Neural cell (in vitro differentiated cells): ENCODE measurements around the gene SERTAD2. TPM values are rescaled to one million over a fixed set of nuclear protein-coding genes. Genes with fewer than 3 reads are reported as not detected.

ENCODE experiments used
- H2AFZ ChIP-seq: fragments of 200-600, 300-800 bp; sonication (generic), shearing (Covaris generic); 2 replicates; pipeline ENCODE4 v1.6.0; 2014; ENCODE audit warnings: low read depth, mild to moderate bottlenecking, antibody characterized with exemption, low read length, moderate library complexity
- H3F3A ChIP-seq: fragments of 200-600 bp; shearing (Covaris generic); 2 replicates; pipeline ENCODE4 v1.6.1; 2016; ENCODE audit warnings: mild to moderate bottlenecking, moderate library complexity, mixed read lengths, antibody characterized with exemption, low read length; ENCODE audit not compliant: insufficient read depth, poor library complexity, severe bottlenecking
- H3K27ac ChIP-seq: fragments of 200-600, 300-800 bp; sonication (generic), shearing (Covaris generic); 2 replicates; pipeline ENCODE4 v1.5.1; 2014; ENCODE audit warnings: mild to moderate bottlenecking, low read length, moderate library complexity
- H3K27me3 ChIP-seq: fragments of 300-800, 200-600 bp; sonication (generic), shearing (Covaris generic); 2 replicates; pipeline ENCODE4 v1.6.0; 2014; ENCODE audit warnings: mild to moderate bottlenecking, low read depth, low read length, moderate library complexity; ENCODE audit not compliant: insufficient read depth
- H3K36me3 ChIP-seq: fragments of 300-800, 200-600 bp; sonication (generic), shearing (Covaris generic); 2 replicates; pipeline ENCODE4 v1.5.1; 2014; ENCODE audit warnings: mild to moderate bottlenecking, antibody characterized with exemption, low read length, moderate library complexity; ENCODE audit not compliant: insufficient read depth
- H3K4me2 ChIP-seq: fragments of 300-800, 200-600 bp; sonication (generic), shearing (Covaris generic); 2 replicates; pipeline ENCODE4 v1.6.0; 2014; ENCODE audit warnings: mild to moderate bottlenecking, low read length
- H3K4me3 ChIP-seq: fragments of 300-800, 200-600 bp; sonication (generic), shearing (Covaris generic); 2 replicates; pipeline ENCODE4 v1.5.1; 2014; ENCODE audit warnings: mild to moderate bottlenecking, low read length, moderate library complexity
- H3K79me2 ChIP-seq: fragments of 200-600 bp; shearing (Covaris generic); replicated peaks from 2 replicates; pipeline ENCODE4 v1.6.0; 2014; ENCODE audit warnings: mild to moderate bottlenecking, low read length, moderate library complexity; ENCODE audit not compliant: insufficient read depth
- H3K9ac ChIP-seq: fragments of 300-800, 200-600 bp; sonication (generic), shearing (Covaris generic); 2 replicates; pipeline ENCODE4 v1.6.1; 2016; ENCODE audit warnings: mild to moderate bottlenecking, low read length, mixed read lengths
- H3K9me2 ChIP-seq: fragments of 200-600 bp; shearing (Covaris generic); 2 replicates; pipeline ENCODE4 v1.6.1; 2016; ENCODE audit warnings: mild to moderate bottlenecking, low read length, mixed read lengths; ENCODE audit not compliant: insufficient read depth
- H3K9me3 ChIP-seq: fragments of 200-600, 300-800 bp; sonication (generic), shearing (Covaris generic); 2 replicates; pipeline ENCODE4 v1.6.1; 2016; ENCODE audit warnings: mild to moderate bottlenecking, mixed run types, low read length, moderate library complexity, mixed read lengths
- H4K20me1 ChIP-seq: fragments of 200-600 bp; shearing (Covaris generic); 2 replicates; pipeline ENCODE4 v1.6.1; 2016; ENCODE audit warnings: mild to moderate bottlenecking, mixed run types; ENCODE audit not compliant: insufficient read depth
- EP300 ChIP-seq: fragments of 450-650 bp; conservative IDR thresholded peaks from 2 replicates; pipeline ENCODE4 v1.6.1; 2014; ENCODE audit warnings: antibody characterized with exemption, mild to moderate bottlenecking, moderate library complexity; ENCODE audit not compliant: poor library complexity, severe bottlenecking
- EZH2 ChIP-seq: fragments of 200-600, 300-800 bp; shearing (Covaris generic), sonication (generic); IDR thresholded peaks from 2 replicates; pipeline ENCODE4 v1.6.1; 2014; ENCODE audit warnings: antibody characterized with exemption, low read length, borderline replicate concordance, mild to moderate bottlenecking; ENCODE audit not compliant: insufficient read depth, poor library complexity, severe bottlenecking
- MXI1 ChIP-seq: fragments of 450-650 bp; conservative IDR thresholded peaks from 2 replicates; pipeline ENCODE4 v1.6.1; 2014; ENCODE audit warnings: antibody characterized with exemption, mild to moderate bottlenecking; ENCODE audit not compliant: poor library complexity, severe bottlenecking
- POLR2AphosphoS5 ChIP-seq: IDR thresholded peaks from 2 replicates; pipeline ENCODE4 v1.6.1; 2012
- RAD21 ChIP-seq: fragments of 450-650 bp; conservative IDR thresholded peaks from 2 replicates; pipeline ENCODE4 v1.6.1; 2014; ENCODE audit warnings: antibody characterized with exemption, mild to moderate bottlenecking, moderate library complexity
- SMC3 ChIP-seq: fragments of 450-650 bp; conservative IDR thresholded peaks from 2 replicates; pipeline ENCODE4 v1.6.1; 2014; ENCODE audit warnings: antibody characterized with exemption, mild to moderate bottlenecking, moderate library complexity; ENCODE audit not compliant: poor library complexity
- TAF1 ChIP-seq: IDR thresholded peaks from 2 replicates; pipeline ENCODE4 v1.6.1; 2012; ENCODE audit warnings: low read depth
- polyA plus RNA-seq: library from polyadenylated mRNA; depleted of rRNA; stranded (reverse); fragments of >200 nt; gene quantifications from 2 replicates; pipeline ENCODE4 v1.2.3, GENCODE V29; 2014
- TF ChIP-seq, protein P1 (sequence below): fragments of 450-650 bp; IDR thresholded peaks from 2 replicates; pipeline ENCODE4 v1.5.1; 2014; ENCODE audit warnings: antibody characterized with exemption, mild to moderate bottlenecking, moderate library complexity; ENCODE audit not compliant: poor library complexity, severe bottlenecking
- TF ChIP-seq, protein P2 (sequence below): IDR thresholded peaks from 2 replicates; pipeline ENCODE4 v1.6.1; 2012; ENCODE audit warnings: borderline replicate concordance

SERTAD2 gene
- polyA plus RNA-seq, 1 donor from 2014 or later = 4.7 TPM

GRCh38 chr2:64624108-64624610 is 29.6 kb downstream of the SERTAD2 start:
- Histone ChIP-seq H3K9ac (no peak overlapping the region), H3K4me3 (no peak overlapping the region), H3K79me2 (no peaks in the 10 kb centered on the region), H3K36me3 (no peaks in the 10 kb centered on the region), H3K4me2 (no peak overlapping the region), H4K20me1 (no peaks in the 10 kb centered on the region), H2AFZ (no peak overlapping the region), H3K27ac (no peak overlapping the region), H3K27me3 (no peaks in the 10 kb centered on the region), H3K9me3 (no peaks in the 10 kb centered on the region), H3F3A (no peaks in the 10 kb centered on the region), H3K9me2 (no peaks in the 10 kb centered on the region)
- TF ChIP-seq RAD21 (no peak), MXI1 (no peak), TAF1 (no peak), SMC3 (no peak), EP300 (no peak), EZH2 (no peak), POLR2AphosphoS5 (no peak)
- TF ChIP-seq, protein P1, sequence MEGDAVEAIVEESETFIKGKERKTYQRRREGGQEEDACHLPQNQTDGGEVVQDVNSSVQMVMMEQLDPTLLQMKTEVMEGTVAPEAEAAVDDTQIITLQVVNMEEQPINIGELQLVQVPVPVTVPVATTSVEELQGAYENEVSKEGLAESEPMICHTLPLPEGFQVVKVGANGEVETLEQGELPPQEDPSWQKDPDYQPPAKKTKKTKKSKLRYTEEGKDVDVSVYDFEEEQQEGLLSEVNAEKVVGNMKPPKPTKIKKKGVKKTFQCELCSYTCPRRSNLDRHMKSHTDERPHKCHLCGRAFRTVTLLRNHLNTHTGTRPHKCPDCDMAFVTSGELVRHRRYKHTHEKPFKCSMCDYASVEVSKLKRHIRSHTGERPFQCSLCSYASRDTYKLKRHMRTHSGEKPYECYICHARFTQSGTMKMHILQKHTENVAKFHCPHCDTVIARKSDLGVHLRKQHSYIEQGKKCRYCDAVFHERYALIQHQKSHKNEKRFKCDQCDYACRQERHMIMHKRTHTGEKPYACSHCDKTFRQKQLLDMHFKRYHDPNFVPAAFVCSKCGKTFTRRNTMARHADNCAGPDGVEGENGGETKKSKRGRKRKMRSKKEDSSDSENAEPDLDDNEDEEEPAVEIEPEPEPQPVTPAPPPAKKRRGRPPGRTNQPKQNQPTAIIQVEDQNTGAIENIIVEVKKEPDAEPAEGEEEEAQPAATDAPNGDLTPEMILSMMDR = no peak
- TF ChIP-seq, protein P2, sequence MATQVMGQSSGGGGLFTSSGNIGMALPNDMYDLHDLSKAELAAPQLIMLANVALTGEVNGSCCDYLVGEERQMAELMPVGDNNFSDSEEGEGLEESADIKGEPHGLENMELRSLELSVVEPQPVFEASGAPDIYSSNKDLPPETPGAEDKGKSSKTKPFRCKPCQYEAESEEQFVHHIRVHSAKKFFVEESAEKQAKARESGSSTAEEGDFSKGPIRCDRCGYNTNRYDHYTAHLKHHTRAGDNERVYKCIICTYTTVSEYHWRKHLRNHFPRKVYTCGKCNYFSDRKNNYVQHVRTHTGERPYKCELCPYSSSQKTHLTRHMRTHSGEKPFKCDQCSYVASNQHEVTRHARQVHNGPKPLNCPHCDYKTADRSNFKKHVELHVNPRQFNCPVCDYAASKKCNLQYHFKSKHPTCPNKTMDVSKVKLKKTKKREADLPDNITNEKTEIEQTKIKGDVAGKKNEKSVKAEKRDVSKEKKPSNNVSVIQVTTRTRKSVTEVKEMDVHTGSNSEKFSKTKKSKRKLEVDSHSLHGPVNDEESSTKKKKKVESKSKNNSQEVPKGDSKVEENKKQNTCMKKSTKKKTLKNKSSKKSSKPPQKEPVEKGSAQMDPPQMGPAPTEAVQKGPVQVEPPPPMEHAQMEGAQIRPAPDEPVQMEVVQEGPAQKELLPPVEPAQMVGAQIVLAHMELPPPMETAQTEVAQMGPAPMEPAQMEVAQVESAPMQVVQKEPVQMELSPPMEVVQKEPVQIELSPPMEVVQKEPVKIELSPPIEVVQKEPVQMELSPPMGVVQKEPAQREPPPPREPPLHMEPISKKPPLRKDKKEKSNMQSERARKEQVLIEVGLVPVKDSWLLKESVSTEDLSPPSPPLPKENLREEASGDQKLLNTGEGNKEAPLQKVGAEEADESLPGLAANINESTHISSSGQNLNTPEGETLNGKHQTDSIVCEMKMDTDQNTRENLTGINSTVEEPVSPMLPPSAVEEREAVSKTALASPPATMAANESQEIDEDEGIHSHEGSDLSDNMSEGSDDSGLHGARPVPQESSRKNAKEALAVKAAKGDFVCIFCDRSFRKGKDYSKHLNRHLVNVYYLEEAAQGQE = no peak

DNA sequence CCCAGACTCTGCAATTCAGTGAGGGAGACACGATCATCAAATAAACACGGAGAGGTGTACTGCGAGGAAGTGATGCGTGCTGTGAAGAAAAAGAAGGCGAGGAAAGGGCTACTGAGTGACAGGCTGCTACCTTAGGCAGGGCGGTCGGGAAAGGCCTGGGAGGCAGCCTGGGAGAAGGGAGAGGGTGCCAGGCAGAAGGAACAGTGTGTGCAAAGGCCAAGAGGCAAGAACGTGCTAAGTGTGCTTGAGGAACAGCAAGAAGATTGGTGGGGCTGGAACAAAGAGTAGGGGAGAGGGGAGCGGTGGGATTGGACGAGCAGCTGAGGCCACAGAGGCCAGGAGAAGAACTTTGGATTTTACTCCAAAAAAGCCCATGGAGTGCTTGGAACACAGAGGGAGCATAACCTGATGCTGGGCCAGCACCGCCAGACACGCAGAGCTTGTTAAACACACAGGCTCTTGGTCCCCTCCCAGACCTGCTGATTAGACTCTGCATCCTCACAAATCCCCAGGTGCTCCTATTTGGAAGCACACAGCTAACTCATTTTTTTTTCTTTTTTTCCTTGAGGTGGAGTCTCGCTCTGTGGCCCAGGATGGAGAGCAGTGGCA is 30.4 kb downstream of the SERTAD2 start:
- no peaks in the 10 kb centered on the region for H3K9me3 ChIP-seq
- no peaks in the 10 kb centered on the region for H3K79me2 ChIP-seq
- H3K9me2 ChIP-seq = no peaks in the 10 kb centered on the region
- no peak overlapping the region for H3K4me2 ChIP-seq
- H2AFZ ChIP-seq = no peak overlapping the region
- no peaks in the 10 kb centered on the region for H4K20me1 ChIP-seq
- H3F3A ChIP-seq = no peaks in the 10 kb centered on the region
- H3K4me3 ChIP-seq = no peak overlapping the region
- H3K27ac ChIP-seq = no peak overlapping the region
- H3K9ac ChIP-seq = no peak overlapping the region
- no peaks in the 10 kb centered on the region for H3K36me3 ChIP-seq
- H3K27me3 ChIP-seq = no peaks in the 10 kb centered on the region
- no peak for TF ChIP-seq EP300
- no peak for TF ChIP-seq RAD21
- TF ChIP-seq MXI1 = no peak
- TF ChIP-seq EZH2 = no peak
- TF ChIP-seq, protein P1 = no peak
- TF ChIP-seq POLR2AphosphoS5 = no peak
- TF ChIP-seq TAF1 = no peak
- no peak for TF ChIP-seq SMC3
- TF ChIP-seq, protein P2 = no peak
